B cell (primary cell): ENCODE results near the gene CBX6. TPM values are rescaled to one million over a fixed set of nuclear protein-coding genes. Genes with fewer than 3 reads are reported as not detected.
A peak's percentile ranks its signal among the peaks of the same experiment; 100 is the strongest.

Experiments used
- ATAC-seq: fragments of 200-7000 bp; cut with Tn5 transposase; one replicate; pipeline ENCODE4 v1.10.0; 2021; ENCODE audit warnings: low read depth, mild to moderate bottlenecking, moderate number of reproducible peaks, moderate library complexity
- CTCF ChIA-PET: fragments of 350-600 bp; sonication (Branson Sonifier 250); formaldehyde crosslinking; loops from one replicate; lab custom pipeline; 2021; ENCODE audit warnings: antibody characterized with exemption, inconsistent platforms; lab: Charles Lee
- POLR2A ChIA-PET: fragments of 350-600 bp; sonication (Branson Sonifier 250); formaldehyde crosslinking; loops from one replicate; lab custom pipeline; 2021; ENCODE audit warnings: antibody characterized with exemption; lab: Charles Lee
- DNase-seq: peaks from one replicate; pipeline ENCODE4 v3.0.0; 2013
- H2AFZ ChIP-seq: 2 replicates; pipeline ENCODE4 v1.6.1; 2012; ENCODE audit warnings: mild to moderate bottlenecking, low read depth, low read length; ENCODE audit not compliant: insufficient read depth, poor library complexity, severe bottlenecking
- H3K27ac ChIP-seq, 2 donors: 1 replicate in 1 of 2; 2 replicates in 1 of 2; pipeline ENCODE4 v1.5.1; 2012 to 2013; ENCODE audit warnings: low read length in 2 of 2, mild to moderate bottlenecking in 2 of 2, moderate library complexity in 1 of 2
- H3K27me3 ChIP-seq, 4 experiments: fragments of 200-600 bp in 1 of 4; sonication (generic) in 1 of 4; replicated peaks in 1 of 4; 1 replicate in 2 of 4; 2 replicates in 2 of 4; pipeline versions ENCODE4 v1.6.1 to v1.7.0; 2013 to 2016; ENCODE audit warnings: low read length in 3 of 4, mild to moderate bottlenecking in 2 of 4, mixed read lengths in 1 of 4, moderate library complexity in 1 of 4; ENCODE audit not compliant: insufficient read depth in 4 of 4, control insufficient read depth in 3 of 4; ENCODE audit errors: control extremely low read depth in 1 of 4
- H3K36me3 ChIP-seq, 2 experiments: replicated peaks in 1 of 2; 1 replicate in 1 of 2; 2 replicates in 1 of 2; pipeline versions ENCODE4 v1.6.1 to v1.7.1; 2013; ENCODE audit warnings: low read length in 1 of 2; ENCODE audit not compliant: insufficient read depth in 2 of 2, control insufficient read depth in 1 of 2; ENCODE audit errors: control extremely low read depth in 1 of 2, extremely low read depth in 1 of 2
- H3K4me1 ChIP-seq, 2 donors: fragments of 200-600 bp in 1 of 2; sonication (generic) in 1 of 2; 1 replicate in 1 of 2; 2 replicates in 1 of 2; pipeline versions ENCODE4 v1.5.1 to v1.6.1; 2013 to 2017; ENCODE audit warnings: low read length in 2 of 2; ENCODE audit not compliant: control insufficient read depth in 2 of 2, insufficient read depth in 2 of 2
- H3K4me2 ChIP-seq: replicated peaks from 2 replicates; pipeline ENCODE3; 2012; ENCODE audit warnings: mild to moderate bottlenecking, low read depth, low read length; ENCODE audit not compliant: poor library complexity, severe bottlenecking
- H3K4me3 ChIP-seq, 5 experiments: fragments of 200-600 bp in 1 of 5; sonication (generic) in 1 of 5; 1 replicate in 3 of 5; 2 replicates in 2 of 5; pipeline versions ENCODE4 v1.5.1 to v1.7.0; 2011 to 2016; ENCODE audit warnings: low read length in 4 of 5, mild to moderate bottlenecking in 4 of 5, low read depth in 2 of 5, control low read depth in 1 of 5, moderate library complexity in 1 of 5; ENCODE audit not compliant: insufficient read depth in 1 of 5; ENCODE audit errors: control extremely low read depth in 1 of 5, extremely low read depth in 1 of 5
- H3K79me2 ChIP-seq: fragments of 200-600 bp; sonication (generic); one replicate; pipeline ENCODE4 v1.6.0; 2016; ENCODE audit warnings: low read length; ENCODE audit not compliant: control insufficient read depth, insufficient read depth
- H3K9ac ChIP-seq: fragments of 200-600 bp; sonication (generic); 2 replicates; pipeline ENCODE4 v1.6.1; 2017; ENCODE audit warnings: mild to moderate bottlenecking, low read length, moderate library complexity
- H3K9me3 ChIP-seq, 3 donors: one replicate each; pipeline versions ENCODE4 v1.6.1 to v1.7.1; 2013; ENCODE audit warnings: low read length in 2 of 3; ENCODE audit not compliant: control insufficient read depth in 2 of 3, insufficient read depth in 1 of 3; ENCODE audit errors: control extremely low read depth in 1 of 3
- H4K20me1 ChIP-seq: 2 replicates; pipeline ENCODE4 v1.6.0; 2012; ENCODE audit warnings: mild to moderate bottlenecking, low read length; ENCODE audit not compliant: insufficient read depth, control insufficient read depth, poor library complexity, severe bottlenecking
- H3K27ac Mint-ChIP-seq: one replicate; pipeline ENCODE4 v1.8.0; 2021; ENCODE audit warnings: mixed read lengths
- H3K27me3 Mint-ChIP-seq: one replicate; pipeline ENCODE4 v1.8.0; 2021; ENCODE audit warnings: mixed read lengths
- H3K4me1 Mint-ChIP-seq: one replicate; pipeline ENCODE4 v1.8.0; 2021; ENCODE audit warnings: mixed read lengths
- H3K4me3 Mint-ChIP-seq: one replicate; pipeline ENCODE4 v1.8.0; 2021; ENCODE audit warnings: mixed read lengths
- H3K9me3 Mint-ChIP-seq: one replicate; pipeline ENCODE4 v1.8.0; 2022; ENCODE audit warnings: mixed read lengths; ENCODE audit not compliant: insufficient read depth
- EZH2 ChIP-seq: IDR thresholded peaks from 2 replicates; pipeline ENCODE4 v1.6.1; 2012; ENCODE audit warnings: borderline replicate concordance, low read depth, mild to moderate bottlenecking, moderate library complexity, low read length; ENCODE audit not compliant: insufficient read depth, poor library complexity, severe bottlenecking
- WGBS: methylation state at CpG from one replicate; pipeline ENCODE4 v1.1.5; 2013; ENCODE audit warnings: missing lambda C conversion rate; ENCODE audit not compliant: insufficient coverage; 5-methylcytosine and 5-hydroxymethylcytosine counted together
- intact Hi-C: fragments of 100-400 bp; cut with micrococcal nuclease; formaldehyde crosslinking; loops from one replicate; pipeline ENCODE4 v1.10.0; 2022
- polyA minus RNA-seq: library from RNA; depleted of rRNA, polyadenylated mRNA; stranded (reverse); fragments of >200 nt; gene quantifications from 2 replicates; pipeline ENCODE4 v1.2.3, GENCODE V29; 2012
- polyA plus RNA-seq: library from polyadenylated mRNA; depleted of rRNA; stranded (reverse); fragments of >200 nt; gene quantifications from 2 replicates; pipeline ENCODE4 v1.2.3, GENCODE V29; 2012
- total RNA-seq, 2 donors: library from RNA; stranded (reverse); fragments of 120-200 nt in 1 of 2; gene quantifications; 1 replicate in 1 of 2; 2 replicates in 1 of 2; pipeline versions ENCODE4 v1.2.3 to v1.2.4, GENCODE V29; 2013 to 2022
- TF ChIP-seq, protein P1 (sequence below): fragments of 200-600 bp; IDR thresholded peaks from one replicate; pipeline ENCODE4 v1.8.0; 2022; ENCODE audit warnings: antibody characterized with exemption, mild to moderate bottlenecking

CBX6 gene
- total RNA-seq, result 55.1 and 57.6 TPM in 2 replicates
- 18.6 TPM for total RNA-seq (2013)
- 14.9 and 15.2 TPM in 2 replicates for polyA plus RNA-seq
- 18.3 and 20.4 TPM in 2 replicates for polyA minus RNA-seq

DNA sequence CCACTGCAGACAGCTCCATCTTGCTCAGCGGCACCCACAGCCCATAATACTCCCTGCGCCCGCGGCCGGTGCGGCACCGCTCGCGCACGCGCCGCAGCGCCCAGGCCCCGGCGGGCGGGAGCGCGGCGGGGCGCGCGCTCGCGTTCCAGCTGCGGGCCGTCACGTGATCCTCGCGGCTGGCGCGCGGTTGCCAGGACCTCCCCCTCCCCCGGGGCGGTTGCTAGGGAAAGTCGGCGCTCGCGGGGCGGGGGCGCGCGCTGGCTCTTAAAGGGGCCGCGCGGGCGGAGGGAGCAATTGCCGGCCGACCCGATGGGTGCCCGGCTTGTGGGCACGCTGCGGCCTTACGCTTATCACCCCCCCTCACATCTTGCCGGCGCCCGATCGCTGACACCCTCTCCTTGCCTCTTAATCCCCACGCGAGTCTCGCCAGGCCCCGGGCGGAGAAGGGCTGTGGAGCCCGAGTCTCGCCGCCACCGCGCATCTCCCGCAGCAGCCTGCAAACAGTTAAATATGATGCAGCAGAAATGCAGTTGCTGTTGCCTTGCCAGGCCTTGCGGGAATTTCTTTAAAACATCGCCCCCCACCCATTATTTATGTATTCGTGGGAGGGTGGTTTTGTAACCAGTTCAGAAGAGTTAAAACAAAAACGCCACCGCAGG is at the start of gene CBX6:
Gene CBX6 (minus strand): TSS at position 45 of the 659 bp plus-strand sequence. CDS start 26 bp downstream, at position 19.
- Histone ChIP-seq H4K20me1 (peaks cover 36% of the 10 kb centered on the region), H3K79me2 (peaks cover 19% of the 10 kb centered on the region), H3K4me2 (peak within 1 kb of the TSS; percentile 98), H2AFZ (peak within 1 kb of the TSS; percentile 91), H3K27ac (peak within 1 kb of the TSS; percentile 42 to 54), H3K36me3 (peaks cover 0 to 18% of the 10 kb centered on the region in 2 experiments), H3K9me3 (no peaks in the 10 kb centered on the region), H3K4me1 (peaks cover 31 to 49% of the 10 kb centered on the region in 2 donors), H3K4me3 (peak within 1 kb of the TSS; percentile 65 to 93 (median 75)), H3K9ac (peak within 1 kb of the TSS; percentile 87), H3K27me3 (peaks cover 0 to 23% (median 8%) of the 10 kb centered on the region in 4 experiments)
- H3K27ac Mint-ChIP-seq, result peak within 1 kb of the TSS; percentile 92
- no peaks in the 10 kb centered on the region for H3K9me3 Mint-ChIP-seq
- no peak for TF ChIP-seq EZH2
- TF ChIP-seq, protein P1, sequence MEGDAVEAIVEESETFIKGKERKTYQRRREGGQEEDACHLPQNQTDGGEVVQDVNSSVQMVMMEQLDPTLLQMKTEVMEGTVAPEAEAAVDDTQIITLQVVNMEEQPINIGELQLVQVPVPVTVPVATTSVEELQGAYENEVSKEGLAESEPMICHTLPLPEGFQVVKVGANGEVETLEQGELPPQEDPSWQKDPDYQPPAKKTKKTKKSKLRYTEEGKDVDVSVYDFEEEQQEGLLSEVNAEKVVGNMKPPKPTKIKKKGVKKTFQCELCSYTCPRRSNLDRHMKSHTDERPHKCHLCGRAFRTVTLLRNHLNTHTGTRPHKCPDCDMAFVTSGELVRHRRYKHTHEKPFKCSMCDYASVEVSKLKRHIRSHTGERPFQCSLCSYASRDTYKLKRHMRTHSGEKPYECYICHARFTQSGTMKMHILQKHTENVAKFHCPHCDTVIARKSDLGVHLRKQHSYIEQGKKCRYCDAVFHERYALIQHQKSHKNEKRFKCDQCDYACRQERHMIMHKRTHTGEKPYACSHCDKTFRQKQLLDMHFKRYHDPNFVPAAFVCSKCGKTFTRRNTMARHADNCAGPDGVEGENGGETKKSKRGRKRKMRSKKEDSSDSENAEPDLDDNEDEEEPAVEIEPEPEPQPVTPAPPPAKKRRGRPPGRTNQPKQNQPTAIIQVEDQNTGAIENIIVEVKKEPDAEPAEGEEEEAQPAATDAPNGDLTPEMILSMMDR, result no peak
- peaks cover 49% of the 10 kb centered on the region for H3K4me1 Mint-ChIP-seq
- DNase-seq, result peak; percentile 97
- ChIA-PET CTCF (interaction anchor here (1.0 to 5.1 kb wide), 6 partner anchors 110 to 445 kb away, joined by 3 to 167 read pairs (median 22); partner anchors contain the start of genes APOBEC3B and RPL3), POLR2A (interaction anchor here (0.6 to 1.7 kb wide), 3 partner anchors 105 to 447 kb away, joined by 3 to 7 read pairs (median 5); partner anchors contain the start of genes GTPBP1 and RPL3)
- peaks cover 19% of the 10 kb centered on the region for H3K27me3 Mint-ChIP-seq
- H3K4me3 Mint-ChIP-seq, result peak within 1 kb of the TSS; percentile 94
- ATAC-seq, result peak; percentile 76
- intact Hi-C loops, result loop anchor here (1.0 to 10.0 kb wide), 8 partner anchors 110 to 1305 kb away; partner anchors contain the start of genes APOBEC3B, ATF4, CBX7 and CSNK1E
- under 1% methylated on average over 69 of the region's 73 CpGs for WGBS

DNA sequence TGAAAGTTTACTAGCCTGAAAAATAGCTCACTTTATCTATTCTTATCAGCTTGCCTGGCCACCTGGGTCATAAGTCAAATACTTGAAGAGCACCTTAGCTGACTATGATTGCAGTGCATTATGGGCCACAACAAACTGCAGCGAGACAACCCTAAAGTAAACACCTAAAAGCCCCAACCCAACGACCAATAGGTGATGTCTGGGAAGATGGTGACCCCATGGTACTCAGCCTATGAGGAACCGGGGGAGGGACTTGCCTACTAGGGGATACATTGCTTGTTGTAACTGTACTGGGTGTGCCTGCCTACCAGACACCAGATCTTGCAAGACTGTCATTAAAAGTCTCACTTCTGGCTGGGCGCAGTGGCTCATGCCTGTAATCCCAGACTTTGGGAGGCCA is 49.8 kb upstream of the CBX6 start:
- intact Hi-C loops, result no loop called here
- Histone ChIP-seq H3K9ac (no peak overlapping the region), H3K4me2 (no peak overlapping the region), H3K9me3 (no peaks in the 10 kb centered on the region), H4K20me1 (no peaks in the 10 kb centered on the region), H3K4me1 (no peaks in the 10 kb centered on the region), H3K4me3 (no peak overlapping the region), H3K79me2 (no peaks in the 10 kb centered on the region), H2AFZ (no peak overlapping the region), H3K36me3 (no peaks in the 10 kb centered on the region), H3K27ac (no peak overlapping the region), H3K27me3 (peaks cover 0 to 32% (median 10%) of the 10 kb centered on the region in 4 experiments)
- Mint-ChIP-seq H3K4me1 (no peaks in the 10 kb centered on the region), H3K27me3 (peaks cover 56% of the 10 kb centered on the region), H3K4me3 (no peak overlapping the region), H3K9me3 (no peaks in the 10 kb centered on the region), H3K27ac (no peak overlapping the region)
- 100% methylated on average over 2 of the region's 4 CpGs for WGBS
- POLR2A ChIA-PET, result interaction anchor here (0.5 kb wide), 1 partner anchor 9 kb away, joined by 10 read pairs; no protein-coding TSS in a partner anchor
- CTCF ChIA-PET, result interaction anchor here (1.1 kb wide), 1 partner anchor 81 kb away, joined by 4 read pairs; no protein-coding TSS in a partner anchor
- no peak for DNase-seq
- no peak for ATAC-seq
- no peak for TF ChIP-seq EZH2
- TF ChIP-seq, protein P1, result no peak
